Suppressor macrophage treated with lipopolysaccharide for 1 hour (primary cell): ENCODE results near the gene DNM2.
A peak's percentile ranks its signal among the peaks of the same experiment; 100 is the strongest.

Source experiments
- DNase-seq, 3 donors: peaks; one replicate each; pipeline ENCODE4 v3.0.0-alpha.2; 2020 to 2022

The DNM2 gene

GRCh38 chr19:10691178-10691881 is 26.5 kb upstream of the DNM2 start:
- no peak for DNase-seq

GRCh38 chr19:10691883-10692282 is 26.0 kb upstream of the DNM2 start:
- no peak for DNase-seq

GRCh38 chr19:10692673-10693264 is 25.1 kb upstream of the DNM2 start:
- DNase-seq, result no peak

DNA sequence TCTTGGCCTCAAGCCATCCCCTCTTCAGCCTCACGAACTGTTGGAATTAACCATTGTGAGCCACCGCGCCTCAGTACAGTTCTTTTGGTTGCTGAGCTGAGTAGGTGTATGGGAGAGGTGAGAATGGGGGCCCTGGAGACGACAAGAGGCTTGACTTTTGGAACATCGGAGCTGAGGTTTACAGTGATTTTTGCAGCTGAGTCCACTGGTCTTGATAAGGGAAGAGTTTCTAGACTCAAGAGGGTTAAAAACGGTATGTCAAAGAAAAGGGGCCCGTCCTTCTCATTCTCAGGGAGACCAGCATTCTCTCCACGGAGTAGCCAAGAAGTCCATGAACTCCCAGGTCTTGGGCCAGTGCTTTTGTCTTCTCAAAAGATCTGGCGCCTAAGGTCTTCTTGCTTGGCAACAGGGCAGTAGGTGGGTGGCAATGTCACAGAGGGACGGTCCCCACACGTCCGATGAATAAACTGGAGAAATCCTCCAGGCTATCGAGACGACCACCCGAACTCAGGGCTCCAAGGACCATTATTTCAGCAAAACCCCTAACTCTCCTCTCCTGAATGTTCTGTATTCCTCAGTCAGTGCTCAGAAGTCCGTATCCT is 23.1 kb upstream of the DNM2 start:
- DNase-seq, result no peak

DNA sequence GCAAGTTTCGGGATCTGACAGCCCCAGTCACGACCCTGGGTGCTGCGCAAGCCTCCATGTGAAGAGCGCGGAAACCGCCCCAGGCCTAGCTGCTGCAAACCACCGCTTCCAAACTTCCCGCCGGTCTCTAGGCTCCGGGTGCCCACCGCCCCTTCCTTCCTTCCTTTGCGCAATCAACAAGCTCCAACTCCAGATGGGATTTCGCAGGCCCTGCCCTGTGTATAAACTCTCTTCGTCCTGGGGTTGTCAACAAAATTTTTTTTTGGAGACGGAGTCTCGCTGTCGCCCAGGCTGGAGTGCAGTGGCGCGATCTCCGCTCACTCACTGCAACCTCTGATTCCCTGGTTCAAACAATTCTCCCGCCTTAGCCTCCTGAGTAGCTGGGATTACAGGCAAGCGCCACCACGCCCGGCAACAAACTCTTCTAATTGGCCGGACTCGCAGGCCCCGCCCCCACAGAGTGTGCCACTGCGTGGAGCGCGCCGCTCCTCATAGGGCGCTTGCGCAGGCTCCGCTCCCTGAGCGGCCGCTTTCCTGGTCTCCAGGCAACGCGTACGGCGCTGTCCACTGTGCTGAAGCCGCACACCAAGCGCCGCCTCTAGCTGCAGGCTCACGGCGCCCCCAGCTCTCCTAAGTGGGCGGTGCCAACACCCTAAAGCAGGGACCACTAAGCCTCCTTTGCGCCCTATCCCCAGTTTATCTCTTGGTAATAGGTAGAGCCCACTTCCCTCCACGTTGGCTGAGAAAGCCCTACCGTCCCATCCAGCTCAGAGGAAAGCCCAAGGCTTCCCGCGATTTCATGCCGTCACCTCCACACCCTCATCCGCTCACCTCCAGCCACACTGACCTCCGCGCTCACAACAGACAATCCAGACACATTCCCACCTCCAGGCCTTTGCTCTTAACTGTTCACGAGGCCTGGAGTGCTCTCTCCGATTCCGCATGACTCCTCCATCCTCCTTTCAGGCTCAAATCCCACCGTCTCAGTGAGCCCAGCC is 22.2 kb upstream of the DNM2 start:
- peak; percentile 98 to 99 (median 99) for DNase-seq

DNA sequence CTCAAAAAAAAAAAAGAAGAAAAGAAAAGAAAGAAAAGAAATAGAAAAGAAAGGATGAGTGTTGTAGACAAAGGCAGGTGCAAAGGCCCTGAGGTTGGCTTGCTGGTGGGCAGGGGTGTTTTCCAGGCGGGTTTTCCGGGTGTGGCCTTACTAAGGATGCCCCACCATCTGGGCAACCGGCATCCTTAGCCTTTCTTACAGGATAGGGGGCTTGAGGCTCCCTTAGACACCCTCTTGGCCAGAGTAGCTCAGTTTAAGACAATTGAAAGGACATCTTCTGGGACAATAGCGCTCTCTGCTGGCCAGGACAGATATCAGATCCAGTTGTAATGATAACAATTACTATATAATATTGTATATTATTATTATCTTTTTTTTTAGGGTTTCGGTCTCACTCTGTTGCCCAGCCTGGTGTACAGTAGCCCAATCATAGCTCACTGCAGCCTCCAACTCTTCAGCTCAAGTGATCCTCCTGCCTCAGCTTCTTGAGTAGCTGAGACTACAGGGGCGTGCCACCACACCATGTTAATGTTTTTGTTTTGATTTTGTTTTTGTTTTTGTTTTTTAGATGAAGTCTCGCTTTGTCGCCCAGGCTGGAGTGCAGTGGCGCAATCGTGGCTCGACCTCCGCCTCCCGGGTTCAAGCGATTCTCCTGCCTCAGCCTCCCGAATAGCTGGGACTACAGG is 18.1 kb upstream of the DNM2 start:
- DNase-seq, result peak; percentile 83 to 86 (median 86)

DNA sequence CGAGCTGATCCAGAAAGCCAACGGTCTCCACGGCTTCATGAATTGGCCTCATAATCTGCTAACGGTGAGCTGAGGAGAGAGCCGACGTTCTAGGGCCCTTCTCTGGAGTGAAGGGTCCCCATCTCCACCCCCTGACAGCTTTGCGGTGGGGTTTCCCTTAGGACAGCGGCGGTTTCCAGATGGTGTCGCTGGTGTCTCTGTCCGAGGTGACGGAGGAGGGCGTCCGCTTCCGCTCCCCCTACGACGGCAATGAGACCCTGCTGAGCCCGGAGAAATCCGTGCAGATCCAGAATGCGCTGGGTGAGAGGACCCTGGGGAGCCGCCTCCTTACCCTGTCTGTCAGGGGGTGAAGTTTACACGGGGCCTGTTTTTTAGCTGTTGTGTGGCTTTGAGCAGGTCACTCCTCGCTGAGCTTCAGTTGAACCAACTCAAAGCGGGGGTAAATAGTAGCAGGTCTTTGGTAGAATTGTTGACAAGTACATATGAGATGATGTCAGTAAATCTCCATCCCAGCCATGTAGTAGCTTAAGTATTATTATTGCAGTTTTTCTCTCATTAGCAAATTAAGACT is 15.8 kb upstream of the DNM2 start:
- peak in 1 of 3 donors; percentile 40 for DNase-seq

- peak; percentile 34 to 63 (median 50) for DNase-seq
Observed at GRCh38 chr19:10706990-10707389, 10.9 kb upstream of the DNM2 start.

DNA sequence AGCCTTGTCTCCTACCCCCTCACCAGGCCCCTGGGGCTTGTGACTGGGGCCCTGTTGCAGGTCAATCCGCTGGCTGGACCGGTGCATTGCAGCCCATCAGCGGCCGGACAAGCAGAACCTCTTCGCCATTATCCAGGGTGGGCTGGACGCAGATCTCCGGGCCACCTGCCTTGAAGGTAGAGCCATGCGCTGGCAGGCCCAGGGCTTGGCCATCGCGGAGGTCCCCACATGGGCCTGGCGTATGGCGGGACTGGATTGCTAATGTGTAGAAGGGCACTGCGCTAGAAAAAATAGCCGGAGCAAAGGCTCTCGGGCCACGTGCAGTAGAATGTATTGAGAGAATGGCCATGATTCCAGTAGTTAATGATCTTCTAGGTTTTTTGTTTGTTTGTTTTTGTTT is 10.4 kb upstream of the DNM2 start:
- DNase-seq, result no peak

DNA sequence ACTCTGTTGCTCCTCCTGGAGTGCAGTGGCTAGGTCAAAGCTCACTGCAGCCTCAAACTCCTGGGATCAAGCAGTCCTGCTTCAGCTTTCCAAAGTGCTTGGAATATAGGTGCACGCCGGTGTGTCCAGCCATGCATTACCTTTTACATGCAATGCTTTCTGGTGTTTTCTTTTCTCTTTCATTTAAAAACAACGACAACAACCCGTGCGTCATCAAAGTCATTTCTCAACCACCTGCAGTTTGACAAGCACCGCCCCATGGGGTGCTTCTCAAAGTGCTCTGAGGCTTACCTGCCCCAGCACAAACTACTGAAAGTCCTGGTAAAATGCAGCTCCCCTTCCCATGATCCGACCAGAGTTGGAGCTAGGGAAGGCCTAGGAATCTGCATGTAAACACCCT is 9.6 kb upstream of the DNM2 start:
- DNase-seq, result no peak

GRCh38 chr19:10712045-10712444 is 5.8 kb upstream of the DNM2 start:
- no peak for DNase-seq

GRCh38 chr19:10712754-10713153 is 5.1 kb upstream of the DNM2 start:
- DNase-seq, result no peak

DNA sequence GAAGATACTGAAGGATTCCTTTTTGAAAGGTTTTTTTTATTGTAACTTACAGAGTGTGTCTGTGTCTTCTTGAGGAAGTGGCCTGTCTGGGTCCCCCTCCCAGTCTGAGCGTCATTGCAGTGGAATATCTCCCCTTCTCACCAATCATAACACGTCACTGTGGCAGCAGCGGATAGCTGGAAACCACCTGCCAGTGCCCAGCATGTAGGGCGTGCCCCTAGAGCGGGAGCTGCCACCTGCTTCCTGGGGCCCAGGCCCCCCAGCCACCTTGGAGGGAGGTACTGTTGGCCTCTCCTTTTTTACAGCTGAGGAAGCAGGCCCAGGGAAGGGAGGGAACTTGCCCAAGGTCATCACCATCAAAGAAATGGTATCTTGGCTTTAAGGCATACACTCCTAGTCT is 4.6 kb upstream of the DNM2 start:
- no peak for DNase-seq

DNA sequence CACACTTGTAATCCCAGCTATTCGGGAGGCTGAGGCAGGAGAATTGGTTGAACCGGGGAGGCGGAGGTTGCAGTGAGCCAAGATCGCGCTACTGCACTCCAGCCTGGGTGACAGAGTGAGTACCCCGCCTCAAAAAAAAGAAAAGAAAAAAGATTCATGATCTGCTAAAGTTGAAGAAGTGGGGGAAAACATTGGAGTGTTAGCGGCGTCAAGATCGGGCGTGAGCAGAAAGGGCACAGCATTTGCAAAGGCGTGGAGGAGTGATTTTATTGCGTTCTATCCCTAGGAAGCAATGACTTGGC is 874 bp upstream of the DNM2 start:
- no peak for DNase-seq

GRCh38 chr19:10718205-10719196 is 622 bp downstream of the DNM2 start:
- DNase-seq, result peak; percentile 41 to 76 (median 53)

DNA sequence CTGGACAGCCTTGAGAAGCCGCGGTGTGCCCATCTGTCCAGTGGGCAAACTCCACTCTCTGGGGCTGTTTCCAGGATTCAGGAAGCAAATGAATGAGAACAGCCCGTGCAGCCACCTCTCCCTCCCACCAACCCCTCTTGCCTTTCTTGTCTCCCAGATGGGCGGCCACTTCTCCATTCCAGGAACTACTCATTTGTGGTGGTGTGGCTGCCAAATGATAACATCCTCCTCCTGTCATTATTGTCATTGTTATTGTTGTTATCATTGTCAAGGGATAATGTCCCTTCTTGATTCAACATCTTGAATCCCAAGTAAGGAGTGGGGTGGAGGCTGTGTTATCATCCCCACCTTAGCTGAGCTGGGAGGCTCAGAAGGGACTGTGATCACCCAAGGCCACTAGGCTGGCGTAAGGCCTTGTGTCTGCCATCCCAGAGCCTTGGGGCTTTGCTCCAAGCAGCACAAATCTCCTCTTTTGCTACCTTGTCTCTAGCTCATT is 1.6 kb downstream of the DNM2 start:
- peak; percentile 57 to 66 (median 62) for DNase-seq

DNA sequence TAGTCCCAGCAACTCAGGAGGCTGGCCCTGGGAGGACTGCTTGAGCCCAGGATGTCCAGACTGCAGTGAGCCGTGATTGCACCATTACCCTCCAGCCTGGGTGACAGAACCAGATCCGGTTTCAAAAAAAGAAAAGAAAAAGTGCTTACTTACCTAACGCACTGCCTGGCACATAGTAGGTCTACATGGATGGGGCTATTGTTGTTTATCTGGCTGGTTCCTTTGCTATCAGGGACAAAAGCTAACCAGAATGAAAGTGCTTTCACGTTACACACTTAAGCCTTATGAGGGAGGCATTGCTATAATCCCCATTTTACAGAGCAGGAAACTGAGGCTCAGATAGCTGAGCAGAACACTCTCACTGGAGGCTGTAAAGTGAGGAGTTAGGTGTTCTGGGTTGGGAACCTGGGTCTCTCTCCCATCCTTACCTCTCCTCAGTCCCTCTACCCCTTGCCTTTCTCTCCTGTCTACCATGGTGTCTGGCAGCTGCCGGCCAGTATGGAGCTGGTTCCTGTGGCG is 2.8 kb downstream of the DNM2 start:
- DNase-seq, result no peak

- no peak for DNase-seq
Observed at GRCh38 chr19:10723591-10723990, 5.7 kb downstream of the DNM2 start.

- DNase-seq, result no peak
Observed at GRCh38 chr19:10724573-10725071, 6.7 kb downstream of the DNM2 start.

- no peak for DNase-seq
Observed at GRCh38 chr19:10725415-10725814, 7.5 kb downstream of the DNM2 start.
